ENCODE data around the gene NEURL2. TPM values are rescaled to one million over a fixed set of nuclear protein-coding genes. Genes with fewer than 3 reads are reported as not detected.
A peak's percentile ranks its signal among the peaks of the same experiment; 100 is the strongest.
"Not testable (repeated sequence)": the region's sequence is repeated elsewhere in the genome, so short reads cannot be mapped to it uniquely, and the experiment has no call there.

Gene NEURL2
- total and polyA plus RNA-seq, 8 donors: 1.6 to 5.3 (median 2.9) TPM

GRCh38 chr20:45902199-45902701, 11.2 kb upstream of the NEURL2 start:
- H3K9me3 ChIP-seq: no peaks in the 10 kb centered on the region
- 92 to 95% methylated on average over 14 of the region's 14 CpGs for WGBS, 2 donors
- intact Hi-C loops (cut with DNase I): no loop called here
- FAIRE-seq: no peak
- no peak overlapping the region for H3K4me3 ChIP-seq
- DNase-seq: no peak
- no peaks in the 10 kb centered on the region for H3K27me3 ChIP-seq
- TF ChIP-seq CTCF (IDR thresholded peaks at IDR 0.05): no peak
- ATAC-seq: peak in 1 of 4 donors; percentile 14
- no peak overlapping the region for H3K27ac ChIP-seq
- peaks cover 0 to 39% (median 0%) of the 10 kb centered on the region in 3 donors for H3K36me3 ChIP-seq
- H3K4me1 ChIP-seq: no peaks in the 10 kb centered on the region

GRCh38 chr20:45901332-45901731, 10.3 kb upstream of the NEURL2 start:
- H3K4me1 ChIP-seq; FAIRE-seq; ATAC-seq; H3K27ac ChIP-seq; DNase-seq; intact Hi-C loops (cut with DNase I); H3K9me3 ChIP-seq; H3K27me3 ChIP-seq; H3K4me3 ChIP-seq: not testable (repeated sequence)
- WGBS, 2 donors: 90 to 93% methylated on average over 6 of the region's 6 CpGs
- H3K36me3 ChIP-seq: peaks cover 0 to 39% (median 0%) of the 10 kb centered on the region in 3 donors

GRCh38 chr20:45899046-45899835, 8.2 kb upstream of the NEURL2 start:
- intact Hi-C loops (cut with DNase I): no loop called here
- no peak overlapping the region for H3K4me3 ChIP-seq
- peaks cover 0 to 24% (median 0%) of the 10 kb centered on the region in 3 donors for H3K36me3 ChIP-seq
- no peak for DNase-seq
- H3K4me1 ChIP-seq: no peaks in the 10 kb centered on the region
- no peak for FAIRE-seq
- H3K9me3 ChIP-seq: no peaks in the 10 kb centered on the region
- TF ChIP-seq CTCF (IDR thresholded peaks at IDR 0.05): no peak
- H3K27me3 ChIP-seq: no peaks in the 10 kb centered on the region
- 78 to 88% methylated on average over 9 to 13 of the region's 13 CpGs for whole genome bisulfite sequencing, 2 donors
- no peak for ATAC-seq
- no peak overlapping the region for H3K27ac ChIP-seq

GRCh38 chr20:45898285-45898684, 7.3 kb upstream of the NEURL2 start:
- Histone ChIP-seq H3K4me3 (no peak overlapping the region), H3K36me3 (peaks cover 0 to 22% (median 0%) of the 10 kb centered on the region in 3 donors), H3K27ac (no peak overlapping the region), H3K4me1 (no peaks in the 10 kb centered on the region), H3K27me3 (no peaks in the 10 kb centered on the region), H3K9me3 (no peaks in the 10 kb centered on the region)
- TF ChIP-seq CTCF (IDR thresholded peaks at IDR 0.05): no peak
- ATAC-seq (no peak), FAIRE-seq (no peak), DNase-seq (no peak)
- 90 to 91% methylated on average over 12 of the region's 12 CpGs for WGBS, 2 donors
- intact Hi-C loops (cut with DNase I): no loop called here

GRCh38 chr20:45897692-45898091, 6.7 kb upstream of the NEURL2 start:
- ATAC-seq (no peak), DNase-seq (no peak), FAIRE-seq (no peak)
- peaks cover 0 to 21% (median 0%) of the 10 kb centered on the region in 3 donors for H3K36me3 ChIP-seq
- no peaks in the 10 kb centered on the region for H3K27me3 ChIP-seq
- H3K9me3 ChIP-seq: no peaks in the 10 kb centered on the region
- intact Hi-C loops (cut with DNase I): no loop called here
- peaks cover 0 to 2% (median 0%) of the 10 kb centered on the region in 3 donors for H3K4me1 ChIP-seq
- 92 to 93% methylated on average over 7 of the region's 7 CpGs for WGBS, 2 donors
- TF ChIP-seq CTCF (IDR thresholded peaks at IDR 0.05): no peak
- H3K27ac ChIP-seq: no peak overlapping the region
- no peak overlapping the region for H3K4me3 ChIP-seq

Data from pancreas (tissue), 10 donors.